ENCODE results near the gene RESP18.

DNA sequence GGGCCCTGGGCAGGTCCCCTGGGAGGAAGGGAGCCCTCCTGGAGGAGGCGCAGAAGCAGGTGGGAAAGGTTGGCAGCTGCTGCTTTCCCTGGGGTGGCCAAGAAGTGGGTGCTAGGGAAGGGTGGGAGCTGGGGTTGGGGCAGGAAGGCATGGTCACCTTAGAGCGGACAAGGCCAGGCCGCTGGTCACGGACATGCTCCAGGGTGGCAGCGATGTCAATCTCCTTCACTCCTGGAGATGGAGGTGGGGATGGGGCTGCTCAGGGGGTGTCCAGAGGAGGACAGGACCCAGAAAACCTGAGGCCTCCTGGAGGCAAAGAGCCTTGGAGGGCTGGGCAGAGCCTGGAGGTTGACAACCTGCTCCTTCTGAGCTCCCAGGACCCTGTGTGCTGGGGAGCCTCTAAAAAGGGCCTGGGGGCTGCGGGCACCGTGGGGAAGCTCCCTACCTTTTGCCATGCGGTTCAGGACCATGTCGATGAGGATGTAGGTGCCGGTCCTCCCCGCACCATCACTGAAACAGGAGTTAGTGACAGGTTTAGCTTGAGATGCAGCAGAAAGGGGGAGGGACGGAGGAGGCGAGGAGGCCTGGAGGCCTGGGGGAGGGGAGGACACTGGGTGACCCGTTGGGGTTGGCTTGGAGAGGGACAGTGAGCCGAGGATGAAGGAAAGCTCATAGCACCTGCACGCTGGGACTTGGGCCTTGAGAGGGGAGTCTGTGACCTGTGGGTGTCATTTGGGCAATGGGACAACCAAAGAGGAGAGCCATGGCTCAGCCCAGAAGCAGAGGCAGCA is 42.0 kb downstream of the RESP18 start:
- no peak for TF ChIP-seq EZH2 (IDR thresholded peaks at IDR 0.05; ENCODE audit: low read length, missing control alignments)
- TF ChIP-seq, protein P1, sequence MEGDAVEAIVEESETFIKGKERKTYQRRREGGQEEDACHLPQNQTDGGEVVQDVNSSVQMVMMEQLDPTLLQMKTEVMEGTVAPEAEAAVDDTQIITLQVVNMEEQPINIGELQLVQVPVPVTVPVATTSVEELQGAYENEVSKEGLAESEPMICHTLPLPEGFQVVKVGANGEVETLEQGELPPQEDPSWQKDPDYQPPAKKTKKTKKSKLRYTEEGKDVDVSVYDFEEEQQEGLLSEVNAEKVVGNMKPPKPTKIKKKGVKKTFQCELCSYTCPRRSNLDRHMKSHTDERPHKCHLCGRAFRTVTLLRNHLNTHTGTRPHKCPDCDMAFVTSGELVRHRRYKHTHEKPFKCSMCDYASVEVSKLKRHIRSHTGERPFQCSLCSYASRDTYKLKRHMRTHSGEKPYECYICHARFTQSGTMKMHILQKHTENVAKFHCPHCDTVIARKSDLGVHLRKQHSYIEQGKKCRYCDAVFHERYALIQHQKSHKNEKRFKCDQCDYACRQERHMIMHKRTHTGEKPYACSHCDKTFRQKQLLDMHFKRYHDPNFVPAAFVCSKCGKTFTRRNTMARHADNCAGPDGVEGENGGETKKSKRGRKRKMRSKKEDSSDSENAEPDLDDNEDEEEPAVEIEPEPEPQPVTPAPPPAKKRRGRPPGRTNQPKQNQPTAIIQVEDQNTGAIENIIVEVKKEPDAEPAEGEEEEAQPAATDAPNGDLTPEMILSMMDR (conservative IDR thresholded peaks at IDR 0.05 in 1 of 2, IDR thresholded peaks at IDR 0.05 in 1 of 2; ENCODE audit: low read depth in 1 of 2, low read length in 2 of 2), result no peak
